Activated CD4-positive, alpha-beta T cell treated with anti-CD3 and anti-CD28 coated beads, Interleukin-2, amount 10 ng/mL, durations not matched to agents 24 days and 14 days (primary cell): ENCODE measurements around the gene HSPA12B. TPM values are rescaled to one million over a fixed set of nuclear protein-coding genes. Genes with fewer than 3 reads are reported as not detected.

Source experiments
- DNase-seq: peaks from one replicate; pipeline ENCODE4 v3.0.0; 2022
- H3K27ac Mint-ChIP-seq: one replicate; pipeline ENCODE4 v1.8.0; 2022; ENCODE audit warnings: mild to moderate bottlenecking, mixed read lengths
- H3K27me3 Mint-ChIP-seq: one replicate; pipeline ENCODE4 v1.8.0; 2022; ENCODE audit warnings: mixed read lengths
- H3K36me3 Mint-ChIP-seq: one replicate; pipeline ENCODE4 v1.8.0; 2022; ENCODE audit warnings: low read depth, mild to moderate bottlenecking, mixed read lengths
- H3K4me1 Mint-ChIP-seq: one replicate; pipeline ENCODE4 v1.8.0; 2021; ENCODE audit warnings: mixed read lengths
- H3K4me3 Mint-ChIP-seq: one replicate; pipeline ENCODE4 v1.8.0; 2022; ENCODE audit warnings: mild to moderate bottlenecking, moderate library complexity, mixed read lengths
- H3K9me3 Mint-ChIP-seq: one replicate; pipeline ENCODE4 v1.8.0; 2021; ENCODE audit warnings: mixed read lengths
- intact Hi-C: fragments of 100-400 bp; cut with micrococcal nuclease; formaldehyde crosslinking; loops from one replicate; pipeline ENCODE4 v1.15.1; 2023
- total RNA-seq: library from RNA; stranded (reverse); gene quantifications from 2 replicates; pipeline ENCODE4 v1.2.3, GENCODE V29; 2022

HSPA12B gene, protein sequence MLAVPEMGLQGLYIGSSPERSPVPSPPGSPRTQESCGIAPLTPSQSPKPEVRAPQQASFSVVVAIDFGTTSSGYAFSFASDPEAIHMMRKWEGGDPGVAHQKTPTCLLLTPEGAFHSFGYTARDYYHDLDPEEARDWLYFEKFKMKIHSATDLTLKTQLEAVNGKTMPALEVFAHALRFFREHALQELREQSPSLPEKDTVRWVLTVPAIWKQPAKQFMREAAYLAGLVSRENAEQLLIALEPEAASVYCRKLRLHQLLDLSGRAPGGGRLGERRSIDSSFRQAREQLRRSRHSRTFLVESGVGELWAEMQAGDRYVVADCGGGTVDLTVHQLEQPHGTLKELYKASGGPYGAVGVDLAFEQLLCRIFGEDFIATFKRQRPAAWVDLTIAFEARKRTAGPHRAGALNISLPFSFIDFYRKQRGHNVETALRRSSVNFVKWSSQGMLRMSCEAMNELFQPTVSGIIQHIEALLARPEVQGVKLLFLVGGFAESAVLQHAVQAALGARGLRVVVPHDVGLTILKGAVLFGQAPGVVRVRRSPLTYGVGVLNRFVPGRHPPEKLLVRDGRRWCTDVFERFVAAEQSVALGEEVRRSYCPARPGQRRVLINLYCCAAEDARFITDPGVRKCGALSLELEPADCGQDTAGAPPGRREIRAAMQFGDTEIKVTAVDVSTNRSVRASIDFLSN
- total RNA-seq, result not detected in 2 replicates

DNA sequence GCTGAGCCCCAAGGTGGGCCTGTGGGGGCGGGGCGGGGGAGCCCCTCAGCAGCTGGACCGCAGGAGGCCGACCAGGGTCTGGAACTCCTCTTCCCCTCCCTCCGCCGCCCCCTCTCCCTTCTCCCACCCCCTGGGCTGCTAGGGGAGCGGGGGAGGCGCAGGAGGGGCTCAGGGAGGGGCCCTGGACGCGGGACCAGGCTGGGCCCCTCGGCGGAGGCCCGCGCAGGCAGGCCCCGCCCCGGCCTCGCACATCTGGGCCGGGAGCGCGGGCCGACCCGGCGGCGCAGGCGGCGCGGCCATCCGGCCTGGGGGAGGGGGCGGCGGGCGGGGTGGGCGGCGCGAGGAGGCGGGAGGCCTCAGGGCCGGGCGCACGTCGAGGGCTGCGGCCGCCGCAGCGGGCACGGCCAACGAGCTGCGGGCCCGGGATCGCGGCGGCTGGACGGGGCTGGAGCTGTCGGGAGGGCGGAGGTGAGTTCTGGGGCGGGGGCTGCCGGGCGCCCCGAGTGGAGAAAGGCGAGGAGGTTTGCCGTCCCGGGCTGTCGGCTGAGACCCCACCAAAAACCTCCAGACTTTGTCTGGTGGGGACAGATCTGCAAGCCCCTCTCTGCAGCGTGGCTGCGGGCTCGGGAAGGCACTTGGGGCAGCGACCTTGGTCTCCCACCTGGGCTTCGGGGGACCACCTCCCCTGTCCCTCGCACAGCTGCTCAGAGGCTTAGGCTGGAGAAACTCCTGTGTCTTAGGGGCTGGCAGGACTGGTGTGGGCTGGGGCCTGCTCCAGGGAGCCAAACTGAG is at the start of gene HSPA12B:
Gene HSPA12B (plus strand): TSS at position 359 of the 792 bp plus-strand sequence. CDS start 5,990 bp downstream, outside the sequence.
- intact Hi-C loops, result no loop called here
- Mint-ChIP-seq H3K4me3 (no peak within 1 kb of the TSS), H3K27ac (no peak within 1 kb of the TSS), H3K27me3 (peaks cover 46% of the 10 kb centered on the region), H3K4me1 (peaks cover 4% of the 10 kb centered on the region), H3K36me3 (no peaks in the 10 kb centered on the region), H3K9me3 (no peaks in the 10 kb centered on the region)
- no peak for DNase-seq

DNA sequence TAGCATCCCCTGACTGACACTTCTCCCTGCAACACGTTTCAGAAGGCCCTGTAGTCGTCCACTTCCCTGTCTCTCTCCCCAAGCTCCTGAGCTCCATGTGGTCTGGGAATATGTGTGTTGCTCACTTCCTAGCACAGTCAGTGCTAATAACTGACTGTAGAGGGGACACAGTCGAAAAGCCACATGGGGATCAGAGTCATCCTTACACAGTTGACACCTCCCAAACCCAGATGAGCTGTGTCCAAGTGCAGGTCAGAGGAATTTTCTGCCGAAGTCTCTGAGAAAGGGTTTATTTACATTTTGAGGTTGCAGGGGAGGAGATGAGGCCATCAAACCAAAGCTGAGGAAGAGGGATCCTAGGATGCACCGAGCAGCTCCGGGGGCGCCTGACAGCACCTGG is 47.1 kb upstream of the HSPA12B start:
- H3K36me3 Mint-ChIP-seq, result no peaks in the 10 kb centered on the region
- no peak for DNase-seq
- no peak overlapping the region for H3K27ac Mint-ChIP-seq
- intact Hi-C loops, result no loop called here
- no peaks in the 10 kb centered on the region for H3K9me3 Mint-ChIP-seq
- peaks cover 37% of the 10 kb centered on the region for H3K27me3 Mint-ChIP-seq
- H3K4me1 Mint-ChIP-seq, result no peaks in the 10 kb centered on the region
- H3K4me3 Mint-ChIP-seq, result no peak overlapping the region

DNA sequence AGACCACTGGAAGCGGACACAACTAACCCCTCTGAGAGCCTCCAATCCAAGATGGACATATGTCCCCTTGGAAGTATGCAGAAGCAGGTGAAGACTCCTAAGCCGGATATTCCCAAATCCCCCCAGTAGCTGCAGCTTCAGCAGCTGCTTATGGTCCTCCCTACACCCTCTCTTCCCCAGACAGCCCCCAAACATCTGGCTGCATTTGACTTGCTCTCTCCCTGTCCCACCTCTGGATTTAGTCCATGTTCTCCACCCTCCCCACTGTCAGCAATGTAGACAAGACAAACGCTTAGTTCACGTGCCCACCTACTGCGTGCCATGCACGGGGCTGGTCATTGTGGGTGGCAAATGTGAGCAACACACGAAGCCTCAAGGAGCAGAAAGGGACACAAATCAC is 46.1 kb upstream of the HSPA12B start:
- Mint-ChIP-seq H3K4me3 (no peak overlapping the region), H3K27me3 (peaks cover 30% of the 10 kb centered on the region), H3K9me3 (no peaks in the 10 kb centered on the region), H3K27ac (no peak overlapping the region), H3K4me1 (no peaks in the 10 kb centered on the region), H3K36me3 (no peaks in the 10 kb centered on the region)
- no peak for DNase-seq
- intact Hi-C loops, result no loop called here

DNA sequence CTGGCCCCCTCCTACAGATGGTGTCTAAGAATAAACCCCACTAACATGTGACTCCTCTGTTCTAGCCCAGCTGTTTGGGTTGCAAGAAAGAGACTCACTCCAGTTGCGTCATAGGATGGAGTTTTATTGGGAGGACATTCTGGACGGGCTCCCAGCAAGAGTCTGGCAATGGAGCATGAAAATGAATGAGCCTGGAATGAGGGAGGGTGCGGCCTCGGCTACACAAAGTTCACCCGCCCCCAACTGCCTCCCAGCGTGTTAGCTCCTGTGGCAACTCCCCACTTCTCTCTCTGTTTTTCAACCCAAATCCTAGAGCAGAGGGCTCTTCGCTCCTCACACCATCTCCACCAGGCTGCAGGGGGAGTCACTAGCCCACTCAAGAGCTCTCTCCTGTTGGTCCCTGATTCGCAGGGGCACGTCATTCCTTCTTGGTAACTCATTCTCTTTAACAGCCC is 45.6 kb upstream of the HSPA12B start:
- H3K9me3 Mint-ChIP-seq, result no peaks in the 10 kb centered on the region

DNA sequence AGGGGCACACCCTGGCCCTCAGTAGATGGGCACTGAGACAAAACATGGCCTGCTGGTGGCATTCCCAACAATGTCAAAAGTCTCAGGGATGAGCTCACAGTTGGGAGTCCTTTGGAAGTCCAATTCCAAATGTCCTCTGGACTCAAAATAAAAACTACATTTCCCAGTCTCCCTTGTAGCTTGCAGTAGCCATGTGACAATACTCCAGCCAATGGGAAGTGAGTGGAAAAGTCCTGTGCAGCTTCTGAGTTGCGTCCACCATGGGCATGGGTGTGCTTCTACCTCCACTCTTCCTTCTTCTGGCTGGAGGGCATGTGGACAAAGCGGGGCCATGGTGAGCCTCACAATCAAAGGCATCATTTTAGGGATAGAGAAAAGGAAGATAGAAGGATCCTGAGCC is 44.8 kb upstream of the HSPA12B start:
- Mint-ChIP-seq H3K4me3 (no peak overlapping the region), H3K4me1 (no peaks in the 10 kb centered on the region), H3K27me3 (peaks cover 26% of the 10 kb centered on the region), H3K36me3 (no peaks in the 10 kb centered on the region), H3K9me3 (no peaks in the 10 kb centered on the region), H3K27ac (no peak overlapping the region)
- intact Hi-C loops, result no loop called here
- DNase-seq, result no peak

More for the DNA sequence above, 45.6 kb upstream of the HSPA12B start:
- H3K4me3 Mint-ChIP-seq, result no peak overlapping the region
- peaks cover 30% of the 10 kb centered on the region for H3K27me3 Mint-ChIP-seq
- no peak for DNase-seq
- H3K4me1 Mint-ChIP-seq, result no peaks in the 10 kb centered on the region
- no peaks in the 10 kb centered on the region for H3K36me3 Mint-ChIP-seq
- no peak overlapping the region for H3K27ac Mint-ChIP-seq
- intact Hi-C loops, result no loop called here

DNA sequence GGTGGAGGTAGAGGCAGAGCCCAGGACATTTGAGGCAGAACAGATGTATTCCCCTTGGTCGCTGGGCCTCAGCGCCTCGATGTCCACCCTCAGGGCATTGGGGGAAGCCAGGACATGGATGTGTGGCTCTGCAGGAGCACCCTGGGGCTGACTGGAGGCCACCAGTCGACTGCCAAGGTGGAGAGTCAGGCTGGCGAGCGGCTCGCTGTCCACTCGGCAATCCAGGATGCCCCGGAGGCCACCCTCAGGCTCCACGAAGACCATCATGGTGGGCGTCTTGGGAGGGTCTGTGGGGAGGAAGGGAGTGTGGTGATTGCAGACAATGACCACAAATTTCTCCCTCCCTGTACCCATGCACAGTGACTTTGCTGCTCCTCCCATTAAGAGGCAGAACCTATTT is 42.5 kb upstream of the HSPA12B start:
- H3K27me3 Mint-ChIP-seq, result peaks cover 8% of the 10 kb centered on the region
- no peaks in the 10 kb centered on the region for H3K36me3 Mint-ChIP-seq
- H3K27ac Mint-ChIP-seq, result no peak overlapping the region
- H3K4me3 Mint-ChIP-seq, result no peak overlapping the region
- no peaks in the 10 kb centered on the region for H3K9me3 Mint-ChIP-seq
- intact Hi-C loops, result no loop called here
- no peak for DNase-seq
- H3K4me1 Mint-ChIP-seq, result no peaks in the 10 kb centered on the region

DNA sequence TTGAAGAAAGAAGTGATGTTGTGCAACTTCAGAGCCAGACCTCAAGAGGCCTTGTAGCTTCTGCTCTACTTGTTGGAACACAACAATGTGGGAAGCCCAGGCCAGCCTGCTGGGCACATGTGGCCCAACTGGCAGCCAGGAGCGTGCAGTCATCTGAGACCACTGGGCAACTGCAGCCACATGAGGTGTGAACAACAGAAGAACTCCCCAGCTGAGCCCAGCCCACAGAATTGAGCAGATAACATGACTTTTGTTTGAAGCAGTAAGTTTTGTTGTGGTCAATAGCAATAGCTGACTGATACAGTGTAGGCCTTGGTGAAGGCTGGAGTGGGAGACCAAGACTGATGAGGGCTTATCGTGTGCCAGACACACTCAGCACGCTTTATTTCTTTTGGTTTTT is 42.1 kb upstream of the HSPA12B start:
- Mint-ChIP-seq H3K27ac (no peak overlapping the region), H3K4me3 (no peak overlapping the region), H3K27me3 (peaks cover 6% of the 10 kb centered on the region), H3K4me1 (no peaks in the 10 kb centered on the region), H3K9me3 (no peaks in the 10 kb centered on the region), H3K36me3 (no peaks in the 10 kb centered on the region)
- DNase-seq, result no peak
- intact Hi-C loops, result no loop called here

DNA sequence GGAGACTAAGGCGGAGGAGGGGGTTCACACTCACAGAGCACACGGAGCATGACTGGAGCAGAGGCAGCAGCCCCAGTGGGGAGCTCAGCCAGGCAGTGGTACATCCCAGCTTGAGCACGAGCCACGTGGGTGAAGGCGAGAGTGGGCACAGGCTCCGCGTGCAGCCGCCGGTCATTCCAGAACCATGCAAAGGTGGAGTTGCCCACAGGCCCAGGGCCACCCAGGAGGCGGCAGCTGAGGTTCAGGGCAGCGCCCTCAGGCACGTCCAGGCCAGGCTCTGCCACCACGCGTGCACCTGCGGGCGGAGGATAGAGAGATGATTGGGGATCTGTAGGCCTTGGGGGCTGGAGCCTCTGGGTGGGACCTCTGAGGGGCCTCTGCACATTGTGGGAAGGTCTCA is 41.2 kb upstream of the HSPA12B start:
- H3K9me3 Mint-ChIP-seq, result no peaks in the 10 kb centered on the region
- intact Hi-C loops, result no loop called here
- H3K27ac Mint-ChIP-seq, result no peak overlapping the region
- H3K4me1 Mint-ChIP-seq, result no peaks in the 10 kb centered on the region
- peaks cover 5% of the 10 kb centered on the region for H3K27me3 Mint-ChIP-seq
- no peak for DNase-seq
- no peaks in the 10 kb centered on the region for H3K36me3 Mint-ChIP-seq
- H3K4me3 Mint-ChIP-seq, result no peak overlapping the region

DNA sequence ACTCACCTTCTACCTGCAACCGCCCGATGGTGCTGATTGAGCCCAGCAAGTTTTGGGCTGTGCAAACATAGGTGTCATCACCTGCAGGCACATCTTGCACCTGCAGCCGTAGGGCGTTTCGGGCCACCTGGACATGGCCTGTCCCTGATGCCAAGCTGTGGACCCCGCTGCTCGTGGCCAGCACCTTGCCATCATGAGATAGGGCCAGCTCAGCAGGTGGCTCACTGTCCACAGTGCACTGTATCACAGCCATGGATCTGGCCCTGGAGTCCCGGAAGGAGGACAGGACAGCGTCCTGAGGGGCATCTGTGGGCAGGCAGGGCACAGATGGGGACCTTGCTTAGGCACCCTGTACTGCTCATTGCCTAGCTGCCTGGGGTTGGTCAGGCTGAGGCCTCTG is 40.6 kb upstream of the HSPA12B start:
- no peak for DNase-seq
- no peak overlapping the region for H3K4me3 Mint-ChIP-seq

DNA sequence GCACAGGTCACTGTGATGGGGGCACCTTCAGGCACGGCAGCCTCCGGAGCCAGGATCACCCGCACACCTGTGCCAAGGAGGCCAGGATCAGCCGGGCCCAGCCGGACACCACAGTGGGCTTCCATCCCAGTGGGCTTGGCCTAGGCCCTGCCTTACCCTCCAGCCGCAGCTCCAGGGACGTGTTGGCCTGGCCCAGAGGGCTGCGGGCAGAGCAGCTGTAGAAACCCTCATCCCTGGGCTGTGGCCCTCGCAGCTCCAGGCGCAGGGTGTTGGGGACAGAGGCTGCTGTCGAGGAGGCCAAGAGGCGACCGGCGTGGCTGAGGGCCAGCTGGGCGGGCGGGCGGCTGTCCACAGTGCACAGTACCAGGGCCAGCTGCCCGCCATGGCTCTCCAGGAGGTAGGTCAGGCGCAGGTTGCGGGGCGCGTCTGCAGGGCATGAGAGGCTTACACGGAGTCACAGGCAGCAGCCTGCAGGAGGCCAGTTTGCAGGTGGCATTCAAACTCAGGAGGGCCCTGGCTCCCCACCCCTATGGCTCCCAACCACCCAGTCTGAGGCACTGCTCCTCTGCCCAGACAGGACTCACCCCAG is 39.7 kb upstream of the HSPA12B start:
- no peak for DNase-seq
- no peaks in the 10 kb centered on the region for H3K27me3 Mint-ChIP-seq
- H3K36me3 Mint-ChIP-seq, result no peaks in the 10 kb centered on the region
- no peaks in the 10 kb centered on the region for H3K4me1 Mint-ChIP-seq
- no peak overlapping the region for H3K4me3 Mint-ChIP-seq
- H3K9me3 Mint-ChIP-seq, result no peaks in the 10 kb centered on the region
- intact Hi-C loops, result no loop called here
- H3K27ac Mint-ChIP-seq, result no peak overlapping the region

More for the DNA sequence above, 40.6 kb upstream of the HSPA12B start:
- Mint-ChIP-seq H3K27me3 (peaks cover 2% of the 10 kb centered on the region), H3K27ac (no peak overlapping the region), H3K36me3 (no peaks in the 10 kb centered on the region), H3K4me1 (no peaks in the 10 kb centered on the region), H3K9me3 (no peaks in the 10 kb centered on the region)
- intact Hi-C loops, result no loop called here

DNA sequence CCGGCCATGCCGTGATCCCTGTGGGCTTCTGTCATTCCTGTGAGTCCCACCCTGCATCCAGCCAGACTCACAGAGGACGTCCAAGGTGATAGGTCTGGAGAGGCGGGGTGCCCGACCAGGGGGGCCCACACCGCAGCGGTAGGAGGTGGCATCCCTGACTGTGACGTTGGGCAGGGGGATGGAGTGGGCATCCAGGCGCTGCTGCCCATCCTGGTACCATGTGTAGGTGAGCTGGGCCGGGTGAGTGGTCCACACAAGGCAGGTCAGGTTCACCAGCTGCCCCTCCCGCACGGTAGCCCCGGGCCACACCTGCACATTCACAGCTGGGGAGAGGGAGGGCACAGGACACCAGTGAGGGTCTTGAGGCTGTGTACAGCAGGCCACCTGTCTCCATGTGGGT is 39.1 kb upstream of the HSPA12B start:
- Mint-ChIP-seq H3K36me3 (no peaks in the 10 kb centered on the region), H3K27ac (no peak overlapping the region), H3K4me3 (no peak overlapping the region), H3K4me1 (no peaks in the 10 kb centered on the region), H3K27me3 (no peaks in the 10 kb centered on the region), H3K9me3 (no peaks in the 10 kb centered on the region)
- intact Hi-C loops, result no loop called here
- no peak for DNase-seq

DNA sequence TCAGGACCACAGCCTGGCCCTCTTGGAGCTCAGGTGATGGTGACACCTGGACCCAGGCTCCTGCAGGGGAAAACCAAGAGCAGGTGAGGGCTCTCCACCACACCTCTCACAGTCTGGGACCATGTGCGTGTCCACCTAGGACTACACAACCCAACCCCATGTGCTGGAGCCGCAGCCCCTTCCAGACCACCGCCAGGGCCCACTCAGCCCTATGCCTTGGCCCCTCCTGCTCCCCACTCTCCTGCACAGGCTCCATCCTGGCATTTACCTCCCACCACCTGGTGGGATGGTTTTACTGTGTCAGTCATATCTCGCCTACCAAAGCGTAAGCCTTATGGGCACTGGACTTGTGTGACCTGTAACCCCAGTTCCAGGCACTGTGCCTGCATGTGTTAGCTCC is 37.6 kb upstream of the HSPA12B start:
- DNase-seq, result no peak
- H3K36me3 Mint-ChIP-seq, result no peaks in the 10 kb centered on the region
- no peak overlapping the region for H3K4me3 Mint-ChIP-seq
- H3K27me3 Mint-ChIP-seq, result no peaks in the 10 kb centered on the region
- H3K4me1 Mint-ChIP-seq, result no peaks in the 10 kb centered on the region
- H3K27ac Mint-ChIP-seq, result no peak overlapping the region
- intact Hi-C loops, result no loop called here
- H3K9me3 Mint-ChIP-seq, result no peaks in the 10 kb centered on the region

DNA sequence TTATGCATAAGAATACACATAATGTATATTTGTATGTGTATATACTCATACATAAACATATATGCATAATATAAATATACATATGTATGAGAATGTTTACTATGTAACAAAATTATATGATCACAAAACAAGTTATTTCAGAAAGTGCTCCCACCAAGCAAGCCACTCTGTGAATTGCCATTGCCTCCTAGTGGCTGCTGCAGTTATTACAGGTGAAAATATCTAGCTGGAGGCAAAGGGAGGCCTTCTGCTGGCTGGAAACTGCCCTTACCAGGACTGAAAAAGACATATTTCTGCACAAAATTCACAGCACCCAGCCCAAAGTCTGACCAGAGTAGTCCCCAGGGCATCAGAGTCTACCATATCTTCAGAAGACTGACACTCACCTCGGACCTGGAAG is 36.3 kb upstream of the HSPA12B start:
- Mint-ChIP-seq H3K9me3 (no peaks in the 10 kb centered on the region), H3K4me1 (no peaks in the 10 kb centered on the region), H3K27me3 (no peaks in the 10 kb centered on the region), H3K4me3 (no peak overlapping the region), H3K27ac (no peak overlapping the region), H3K36me3 (no peaks in the 10 kb centered on the region)
- no peak for DNase-seq
- intact Hi-C loops, result no loop called here
